Neural crest cell (in vitro differentiated cells): ENCODE data around the gene SNRPA. TPM values are rescaled to one million over a fixed set of nuclear protein-coding genes. Genes with fewer than 3 reads are reported as not detected.

Experiments used
- DNase-seq: peaks from one replicate; pipeline ENCODE4 v3.0.0; 2021; ENCODE audit warnings: low read depth, mixed read lengths, low spot score
- H3K27ac Mint-ChIP-seq: one replicate; pipeline ENCODE4 v1.8.0; 2021; ENCODE audit warnings: mild to moderate bottlenecking, mixed read lengths; ENCODE audit not compliant: unreplicated experiment
- H3K27me3 Mint-ChIP-seq: 2 replicates; pipeline ENCODE4 v1.8.0; 2021; ENCODE audit warnings: low read depth, mild to moderate bottlenecking, mixed read lengths
- H3K36me3 Mint-ChIP-seq: 2 replicates; pipeline ENCODE4 v1.8.0; 2021; ENCODE audit warnings: low read depth, mild to moderate bottlenecking, mixed read lengths
- H3K4me1 Mint-ChIP-seq: 2 replicates; pipeline ENCODE4 v1.8.0; 2021; ENCODE audit warnings: mixed read lengths
- H3K4me3 Mint-ChIP-seq: one replicate; pipeline ENCODE4 v1.8.0; 2021; ENCODE audit warnings: mild to moderate bottlenecking, mixed read lengths
- H3K9me3 Mint-ChIP-seq: 2 replicates; pipeline ENCODE4 v1.8.0; 2021; ENCODE audit warnings: mixed read lengths
- total RNA-seq: library from RNA; stranded (reverse); gene quantifications from 2 replicates; pipeline ENCODE4 v1.2.1, GENCODE V29; 2021
- TF ChIP-seq, protein P1 (sequence below): fragments of 200-600 bp; sonication (generic); conservative IDR thresholded peaks from 2 replicates; pipeline ENCODE4 v1.5.0; 2021; ENCODE audit warnings: antibody characterized with exemption, mild to moderate bottlenecking

Gene SNRPA
- total RNA-seq, 1 donor from 2014 or later, result 214 TPM

DNA sequence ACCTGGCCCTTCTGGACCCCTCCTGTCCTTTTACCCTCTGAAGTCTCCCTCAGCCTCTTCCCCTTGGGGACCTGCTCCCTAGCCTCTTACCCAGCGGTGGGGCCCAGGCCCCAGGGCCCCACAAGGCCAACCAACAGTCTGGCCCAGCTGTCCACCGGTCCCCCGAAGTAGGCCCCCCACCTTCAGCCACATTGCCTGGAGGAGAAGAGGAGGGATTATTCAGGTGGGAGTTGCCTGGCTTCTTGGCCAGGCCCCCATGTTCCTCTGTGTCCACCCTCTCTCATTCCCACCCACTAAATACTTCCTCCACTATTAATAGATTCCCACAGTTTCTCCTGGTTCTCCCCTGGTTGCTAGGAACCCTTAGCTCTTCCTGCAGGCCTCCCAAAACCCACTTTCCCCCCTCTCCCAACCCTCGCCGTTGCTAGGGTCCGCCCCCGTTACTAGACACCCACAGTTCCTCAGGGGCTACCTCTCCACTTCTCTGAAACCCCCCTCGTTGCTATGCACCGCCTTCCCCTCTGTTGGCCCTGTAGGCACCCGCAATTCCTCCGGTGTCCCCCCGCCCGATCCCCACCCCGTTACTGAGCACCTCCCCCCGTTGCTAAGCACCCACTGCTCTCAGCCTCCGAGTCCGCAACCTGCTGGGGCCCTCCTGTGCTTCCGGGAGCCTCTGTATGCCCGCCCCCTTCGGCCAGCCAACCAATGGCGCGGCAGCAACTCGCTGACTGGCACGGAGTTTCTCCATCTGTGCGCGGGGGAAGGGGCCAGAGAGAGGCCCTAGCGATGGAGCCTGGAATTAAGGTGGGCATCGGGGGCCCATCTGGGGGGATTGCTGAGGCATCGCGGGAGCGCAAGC, 36.3 kb upstream of the SNRPA start:
- Mint-ChIP-seq H3K4me1 (peaks cover 48% of the 10 kb centered on the region), H3K27ac (peak overlapping the region; percentile 97), H3K27me3 (no peaks in the 10 kb centered on the region), H3K9me3 (no peaks in the 10 kb centered on the region), H3K36me3 (peaks cover 2% of the 10 kb centered on the region), H3K4me3 (peak overlapping the region; percentile 97)
- DNase-seq, result peak; percentile 91
- TF ChIP-seq, protein P1, sequence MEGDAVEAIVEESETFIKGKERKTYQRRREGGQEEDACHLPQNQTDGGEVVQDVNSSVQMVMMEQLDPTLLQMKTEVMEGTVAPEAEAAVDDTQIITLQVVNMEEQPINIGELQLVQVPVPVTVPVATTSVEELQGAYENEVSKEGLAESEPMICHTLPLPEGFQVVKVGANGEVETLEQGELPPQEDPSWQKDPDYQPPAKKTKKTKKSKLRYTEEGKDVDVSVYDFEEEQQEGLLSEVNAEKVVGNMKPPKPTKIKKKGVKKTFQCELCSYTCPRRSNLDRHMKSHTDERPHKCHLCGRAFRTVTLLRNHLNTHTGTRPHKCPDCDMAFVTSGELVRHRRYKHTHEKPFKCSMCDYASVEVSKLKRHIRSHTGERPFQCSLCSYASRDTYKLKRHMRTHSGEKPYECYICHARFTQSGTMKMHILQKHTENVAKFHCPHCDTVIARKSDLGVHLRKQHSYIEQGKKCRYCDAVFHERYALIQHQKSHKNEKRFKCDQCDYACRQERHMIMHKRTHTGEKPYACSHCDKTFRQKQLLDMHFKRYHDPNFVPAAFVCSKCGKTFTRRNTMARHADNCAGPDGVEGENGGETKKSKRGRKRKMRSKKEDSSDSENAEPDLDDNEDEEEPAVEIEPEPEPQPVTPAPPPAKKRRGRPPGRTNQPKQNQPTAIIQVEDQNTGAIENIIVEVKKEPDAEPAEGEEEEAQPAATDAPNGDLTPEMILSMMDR, result no peak

DNA sequence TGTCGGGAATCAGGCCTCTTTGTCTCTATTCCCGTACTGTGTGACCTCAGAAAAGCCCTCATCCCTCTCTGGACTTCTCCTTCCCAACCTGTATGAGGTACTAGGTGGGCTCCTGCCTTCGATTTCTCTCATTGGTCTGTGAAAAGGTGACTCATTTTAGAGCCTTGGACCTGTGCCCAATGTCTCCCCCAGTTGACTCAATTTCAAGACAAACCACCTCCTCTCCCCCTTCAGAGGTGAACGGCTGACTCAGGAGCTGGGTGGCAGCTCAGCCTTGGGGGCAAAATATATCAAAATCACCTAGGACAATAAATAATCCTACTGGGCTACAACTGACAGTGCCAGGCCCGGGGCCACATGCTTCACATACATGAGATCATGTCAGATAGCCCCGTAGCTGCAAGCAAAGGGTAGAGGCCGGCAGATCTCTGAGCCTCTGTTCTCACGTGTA, 34.9 kb upstream of the SNRPA start:
- Mint-ChIP-seq H3K36me3 (peaks cover 2% of the 10 kb centered on the region), H3K9me3 (no peaks in the 10 kb centered on the region), H3K27me3 (no peaks in the 10 kb centered on the region), H3K4me1 (peaks cover 61% of the 10 kb centered on the region), H3K4me3 (peak overlapping the region; percentile 97), H3K27ac (peak overlapping the region; percentile 97)
- no peak for DNase-seq
- TF ChIP-seq, protein P1, result no peak

DNA sequence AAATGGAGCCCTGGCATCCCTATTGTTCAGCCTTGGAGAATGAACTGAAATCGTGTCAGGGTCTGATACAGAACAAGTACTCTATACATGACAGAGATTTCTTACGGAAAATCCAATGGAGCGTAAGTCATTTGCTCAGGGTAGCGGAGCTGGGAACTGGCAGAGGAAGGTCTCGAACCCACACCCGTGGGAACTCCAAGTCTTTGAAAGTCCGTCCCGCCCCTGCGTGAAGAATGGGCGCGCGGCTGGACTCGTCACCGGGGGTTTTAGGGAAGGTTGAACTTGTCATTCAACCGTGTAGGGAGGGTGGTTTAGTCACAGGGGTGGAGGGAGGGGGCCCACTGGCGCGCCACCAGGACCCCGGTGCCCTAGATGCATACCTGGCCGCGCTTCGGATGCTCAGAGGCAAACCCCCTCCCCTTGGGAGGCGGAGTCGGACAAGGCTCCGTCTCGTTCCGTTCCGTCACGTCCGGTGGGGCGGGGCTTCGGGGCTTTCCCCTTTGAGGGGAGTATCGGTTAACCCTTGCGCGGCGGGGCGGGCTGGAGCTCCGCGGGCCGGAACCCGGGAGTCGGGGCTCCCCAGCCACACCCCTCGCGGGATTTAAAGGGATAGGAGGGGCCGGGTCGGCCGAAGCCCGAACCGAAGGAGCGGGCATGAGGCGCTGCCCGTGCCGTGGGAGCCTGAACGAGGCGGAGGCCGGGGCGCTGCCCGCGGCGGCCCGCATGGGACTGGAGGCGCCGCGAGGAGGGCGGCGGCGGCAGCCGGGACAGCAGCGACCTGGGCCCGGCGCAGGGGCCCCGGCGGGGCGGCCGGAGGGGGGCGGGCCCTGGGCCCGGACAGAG, 34.3 kb upstream of the SNRPA start, which contains the start of the genes COQ8B and ITPKC:
COQ8B (minus strand) TSS at position 405 of the 843 bp plus-strand sequence. CDS start 2,254 bp downstream, outside the sequence.
ITPKC (plus strand) TSS at position 631 of the 843 bp plus-strand sequence; CDS start at position 655, 24 bp downstream.
- Mint-ChIP-seq H3K36me3 (peaks cover 2% of the 10 kb centered on the region), H3K4me1 (peaks cover 62% of the 10 kb centered on the region), H3K9me3 (no peaks in the 10 kb centered on the region), H3K27me3 (no peaks in the 10 kb centered on the region), H3K4me3 (peak within 1 kb of the TSS; percentile 97), H3K27ac (peak within 1 kb of the TSS; percentile 97)
- TF ChIP-seq, protein P1, result peak; percentile 39
- DNase-seq, result peak; percentile 99

DNA sequence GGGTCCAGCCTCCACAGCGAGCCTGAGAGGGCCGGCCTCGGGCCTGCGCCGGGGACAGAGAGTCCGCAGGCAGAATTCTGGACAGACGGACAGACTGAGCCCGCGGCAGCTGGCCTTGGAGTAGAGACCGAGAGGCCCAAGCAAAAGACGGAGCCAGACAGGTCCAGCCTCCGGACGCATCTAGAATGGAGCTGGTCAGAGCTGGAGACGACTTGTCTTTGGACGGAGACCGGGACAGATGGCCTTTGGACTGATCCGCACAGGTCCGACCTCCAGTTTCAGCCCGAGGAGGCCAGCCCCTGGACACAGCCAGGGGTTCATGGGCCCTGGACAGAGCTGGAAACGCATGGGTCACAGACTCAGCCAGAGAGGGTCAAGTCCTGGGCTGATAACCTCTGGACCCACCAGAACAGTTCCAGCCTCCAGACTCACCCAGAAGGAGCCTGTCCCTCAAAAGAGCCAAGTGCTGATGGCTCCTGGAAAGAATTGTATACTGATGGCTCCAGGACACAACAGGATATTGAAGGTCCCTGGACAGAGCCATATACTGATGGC, 33.6 kb upstream of the SNRPA start:
- peak overlapping the region; percentile 19 for H3K27ac Mint-ChIP-seq
- no peaks in the 10 kb centered on the region for H3K27me3 Mint-ChIP-seq
- H3K4me1 Mint-ChIP-seq, result peaks cover 67% of the 10 kb centered on the region
- TF ChIP-seq, protein P1, result no peak
- H3K4me3 Mint-ChIP-seq, result peak overlapping the region; percentile 95
- no peak for DNase-seq
- peaks cover 2% of the 10 kb centered on the region for H3K36me3 Mint-ChIP-seq
- H3K9me3 Mint-ChIP-seq, result no peaks in the 10 kb centered on the region
